ENCODE measurements around the gene RIF1. TPM values are rescaled to one million over a fixed set of nuclear protein-coding genes. Genes with fewer than 3 reads are reported as not detected.

Gene RIF1
- total RNA-seq, 1 experiment from 2014 or later = 123 TPM

DNA sequence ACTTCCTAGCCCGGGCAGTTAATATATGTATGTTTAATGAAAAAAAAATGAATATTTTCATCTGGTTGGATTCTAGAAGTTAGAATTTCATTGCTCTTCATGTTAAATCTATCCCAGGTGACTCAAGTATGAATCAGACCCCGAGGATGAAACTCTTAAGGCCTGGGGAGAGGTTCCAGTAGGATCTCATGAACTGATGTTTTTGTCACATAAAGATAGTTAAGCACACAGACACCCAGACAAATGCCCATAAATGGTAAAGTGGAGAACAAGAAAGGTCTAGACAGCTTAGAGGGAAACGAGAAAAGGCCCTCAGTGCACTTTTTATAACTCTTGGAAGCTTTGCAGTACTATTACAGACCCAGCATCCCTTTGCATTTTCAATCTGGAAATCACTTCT lies 114.1 kb downstream of the RIF1 start:
- Histone ChIP-seq H4K8ac (replicated peaks; ENCODE audit: insufficient read length, low read depth, low read length) (no peak overlapping the region), H3K27me3 (ENCODE audit: insufficient read depth, low read length) (no peaks in the 10 kb centered on the region), H4K91ac (ENCODE audit: insufficient read length, low read depth, low read length) (no peak overlapping the region), H3K14ac (ENCODE audit: insufficient read depth, low read length) (no peak overlapping the region), H2BK5ac (ENCODE audit: insufficient read length, low read length) (no peak overlapping the region), H3K4me2 (ENCODE audit: insufficient read depth, insufficient read length, low read length) (no peak overlapping the region), H3K9ac (ENCODE audit: extremely low read depth, insufficient read length, low read length) (no peak overlapping the region), H3K18ac (ENCODE audit: insufficient read length, low read depth, low read length) (no peak overlapping the region), H3K9me3 (ENCODE audit: control insufficient read depth, low read depth, low read length) (no peaks in the 10 kb centered on the region), H2AFZ (ENCODE audit: low read length) (no peak overlapping the region), H3K23ac (ENCODE audit: insufficient read length, low read depth, low read length) (no peak overlapping the region), H3K56ac (ENCODE audit: insufficient read length, low read depth, low read length) (no peak overlapping the region), H2BK12ac (ENCODE audit: insufficient read length, low read depth, low read length) (no peak overlapping the region), H3K27ac (ENCODE audit: insufficient read length, low read depth, low read length) (no peak overlapping the region), H4K20me1 (ENCODE audit: control insufficient read depth, insufficient read depth, insufficient read length) (no peaks in the 10 kb centered on the region), H2AK5ac (ENCODE audit: insufficient read length, low read length) (no peak overlapping the region), H3K79me2 (ENCODE audit: insufficient read depth, low read length) (no peaks in the 10 kb centered on the region), H2BK120ac (ENCODE audit: low read depth, low read length, poor library complexity, severe bottlenecking) (no peak overlapping the region), H3K23me2 (ENCODE audit: insufficient read length, low read depth, low read length, poor library complexity, severe bottlenecking) (no peaks in the 10 kb centered on the region), H2BK15ac (ENCODE audit: low read depth, low read length) (no peak overlapping the region), H2BK20ac (ENCODE audit: low read depth, low read length, poor library complexity, severe bottlenecking) (no peak overlapping the region), H4K5ac (ENCODE audit: insufficient read length, low read depth, low read length) (no peak overlapping the region), H3K4me1 (ENCODE audit: insufficient read depth, low read length) (peaks cover 3% of the 10 kb centered on the region; the same call in 1 of the 2 replicates), H3K79me1 (ENCODE audit: insufficient read depth, low read depth, low read length, poor library complexity, severe bottlenecking) (no peaks in the 10 kb centered on the region), H3T11ph (ENCODE audit: low read length) (no peak overlapping the region), H3K4ac (ENCODE audit: low read depth, low read length) (no peak overlapping the region)
- DNase-seq = no peak
- WGBS (ENCODE audit: extremely low coverage, insufficient read length, low lambda C conversion rate) = no CpG with 5 or more reads among the region's 3 CpGs
- Mint-ChIP-seq H3K27ac (no peak overlapping the region), H3K4me1 (peaks cover 10 to 11% of the 10 kb centered on the region in 2 experiments), H3K9me3 (no peaks in the 10 kb centered on the region), H3K4me3 (no peak overlapping the region), H3K36me3 (ENCODE audit: insufficient read depth in 1 of 3, low read depth in 3 of 3) (no peaks in the 10 kb centered on the region), H3K27me3 (ENCODE audit: low read depth) (no peaks in the 10 kb centered on the region)
- TF ChIP-seq, protein P1, sequence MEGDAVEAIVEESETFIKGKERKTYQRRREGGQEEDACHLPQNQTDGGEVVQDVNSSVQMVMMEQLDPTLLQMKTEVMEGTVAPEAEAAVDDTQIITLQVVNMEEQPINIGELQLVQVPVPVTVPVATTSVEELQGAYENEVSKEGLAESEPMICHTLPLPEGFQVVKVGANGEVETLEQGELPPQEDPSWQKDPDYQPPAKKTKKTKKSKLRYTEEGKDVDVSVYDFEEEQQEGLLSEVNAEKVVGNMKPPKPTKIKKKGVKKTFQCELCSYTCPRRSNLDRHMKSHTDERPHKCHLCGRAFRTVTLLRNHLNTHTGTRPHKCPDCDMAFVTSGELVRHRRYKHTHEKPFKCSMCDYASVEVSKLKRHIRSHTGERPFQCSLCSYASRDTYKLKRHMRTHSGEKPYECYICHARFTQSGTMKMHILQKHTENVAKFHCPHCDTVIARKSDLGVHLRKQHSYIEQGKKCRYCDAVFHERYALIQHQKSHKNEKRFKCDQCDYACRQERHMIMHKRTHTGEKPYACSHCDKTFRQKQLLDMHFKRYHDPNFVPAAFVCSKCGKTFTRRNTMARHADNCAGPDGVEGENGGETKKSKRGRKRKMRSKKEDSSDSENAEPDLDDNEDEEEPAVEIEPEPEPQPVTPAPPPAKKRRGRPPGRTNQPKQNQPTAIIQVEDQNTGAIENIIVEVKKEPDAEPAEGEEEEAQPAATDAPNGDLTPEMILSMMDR (conservative IDR thresholded peaks at IDR 0.05) = no peak
